SK-N-MC (cell line): ENCODE measurements around the gene CFAP119.

Experiments used
- EZH2 ChIP-seq: fragments of 200-600 bp; sonication (generic); IDR thresholded peaks from one replicate; pipeline ENCODE4 v1.6.1; 2017; ENCODE audit warnings: antibody characterized with exemption
- FOXP2 ChIP-seq: optimal IDR thresholded peaks from 2 replicates; pipeline ENCODE3; 2011; ENCODE audit warnings: mild to moderate bottlenecking, moderate library complexity; ENCODE audit not compliant: insufficient read depth; ENCODE audit errors: extremely low read length, control extremely low read depth
- POLR2AphosphoS5 ChIP-seq: IDR thresholded peaks from 2 replicates; pipeline ENCODE4 v1.6.1; 2012; ENCODE audit warnings: mild to moderate bottlenecking, low read depth, low read length, borderline replicate concordance

- TF ChIP-seq EZH2 (no peak), POLR2AphosphoS5 (no peak), FOXP2 (no peak)
Observed at GRCh38 chr16:30753596-30753995, 8.3 kb downstream of the CFAP119 start.
